Measurements from ENCODE around the gene IVD.
A peak's percentile ranks its signal among the peaks of the same experiment; 100 is the strongest.

Gene IVD

GRCh38 chr15:40367371-40367685 is 38.3 kb upstream of the IVD start:
- H3K4me3 ChIP-seq, result peak overlapping the region; percentile 66
- peak overlapping the region; percentile 12 to 59 for H3K27ac ChIP-seq
- no peak for TF ChIP-seq CTCF (IDR thresholded peaks at IDR 0.05)
- no peak for DNase-seq (ENCODE audit: low spot score)

- H3K27ac ChIP-seq, result peak overlapping the region; percentile 12 to 59
- no peak for DNase-seq (ENCODE audit: low spot score)
These were observed 37.6 kb upstream of the IVD start for GRCh38 chr15:40367686-40368611.

GRCh38 chr15:40368719-40369473 is 36.7 kb upstream of the IVD start:
- Histone ChIP-seq H3K4me3 (no peak overlapping the region), H3K27ac (no peak overlapping the region)
- DNase-seq (ENCODE audit: low spot score), result no peak
- TF ChIP-seq CTCF (IDR thresholded peaks at IDR 0.05), result no peak

More at GRCh38 chr15:40367686-40368611, 37.6 kb upstream of the IVD start:
- H3K4me3 ChIP-seq, result peak overlapping the region; percentile 66
- peak; percentile 71 for TF ChIP-seq CTCF (IDR thresholded peaks at IDR 0.05)

GRCh38 chr15:40369474-40369869 is 36.1 kb upstream of the IVD start:
- no peak for DNase-seq (ENCODE audit: low spot score)
- TF ChIP-seq CTCF (IDR thresholded peaks at IDR 0.05), result no peak
- no peak overlapping the region for H3K27ac ChIP-seq
- H3K4me3 ChIP-seq, result no peak overlapping the region

- DNase-seq (ENCODE audit: low spot score), result no peak
- no peak overlapping the region for H3K27ac ChIP-seq
- TF ChIP-seq CTCF (IDR thresholded peaks at IDR 0.05), result no peak
- H3K4me3 ChIP-seq, result no peak overlapping the region
These were observed 35.6 kb upstream of the IVD start for GRCh38 chr15:40369971-40370370.

GRCh38 chr15:40372981-40373380 is 32.6 kb upstream of the IVD start:
- Histone ChIP-seq H3K4me3 (no peak overlapping the region), H3K27ac (no peak overlapping the region)
- TF ChIP-seq CTCF (IDR thresholded peaks at IDR 0.05), result no peak
- DNase-seq (ENCODE audit: low spot score), result no peak
